GM23248 (cell line): ENCODE measurements around the gene LST1. TPM values are rescaled to one million over a fixed set of nuclear protein-coding genes. Genes with fewer than 3 reads are reported as not detected.
"Not testable (repeated sequence)": the region's sequence is repeated elsewhere in the genome, so short reads cannot be mapped to it uniquely, and the experiment has no call there.

Experiments used
- DNase-seq: peaks from one replicate; pipeline ENCODE4 v3.0.0-alpha.2; 2015
- H2AFZ ChIP-seq: fragments of 200-600 bp; sonication (generic); 2 replicates; pipeline ENCODE4 v1.6.1; 2016; ENCODE audit warnings: antibody characterized with exemption
- H3F3A ChIP-seq: fragments of 200-600 bp; sonication (generic); 2 replicates; pipeline ENCODE4 v1.6.1; 2016; ENCODE audit warnings: mild to moderate bottlenecking, antibody characterized with exemption, mixed run types; ENCODE audit not compliant: insufficient read depth
- H3K27ac ChIP-seq: fragments of 200-600 bp; sonication (generic); 2 replicates; pipeline ENCODE4 v1.5.1; 2016; ENCODE audit warnings: mild to moderate bottlenecking
- H3K27me3 ChIP-seq: fragments of 200-600 bp; sonication (generic); replicated peaks from 2 replicates; pipeline ENCODE4 v1.6.1; 2016; ENCODE audit warnings: mild to moderate bottlenecking; ENCODE audit not compliant: insufficient read depth
- H3K36me3 ChIP-seq: fragments of 200-600 bp; sonication (generic); 2 replicates; pipeline ENCODE4 v1.6.1; 2016; ENCODE audit warnings: low read depth, mild to moderate bottlenecking
- H3K4me1 ChIP-seq: fragments of 200-600 bp; sonication (generic); 2 replicates; pipeline ENCODE4 v1.6.1; 2016; ENCODE audit warnings: mild to moderate bottlenecking; ENCODE audit not compliant: insufficient read depth
- H3K4me2 ChIP-seq: fragments of 200-600 bp; sonication (generic); one replicate; pipeline ENCODE4 v1.6.1; 2016; ENCODE audit warnings: mild to moderate bottlenecking; ENCODE audit not compliant: unreplicated experiment
- H3K4me3 ChIP-seq: fragments of 200-600 bp; sonication (generic); 2 replicates; pipeline ENCODE4 v1.5.1; 2016; ENCODE audit warnings: mild to moderate bottlenecking
- H3K79me2 ChIP-seq: fragments of 200-600 bp; sonication (generic); 2 replicates; pipeline ENCODE4 v1.6.1; 2016; ENCODE audit warnings: mild to moderate bottlenecking; ENCODE audit not compliant: insufficient read depth
- H3K9ac ChIP-seq: fragments of 200-600 bp; sonication (generic); 2 replicates; pipeline ENCODE4 v1.6.1; 2016; ENCODE audit warnings: mild to moderate bottlenecking
- H3K9me2 ChIP-seq: fragments of 200-600 bp; sonication (generic); 2 replicates; pipeline ENCODE4 v1.6.1; 2016; ENCODE audit warnings: mixed run types, mild to moderate bottlenecking, moderate library complexity; ENCODE audit not compliant: insufficient read depth
- H3K9me3 ChIP-seq: fragments of 200-600 bp; sonication (generic); one replicate; pipeline ENCODE4 v1.6.1; 2017; ENCODE audit warnings: low read depth
- H4K20me1 ChIP-seq: fragments of 200-600 bp; sonication (generic); 2 replicates; pipeline ENCODE4 v1.6.0; 2016; ENCODE audit not compliant: insufficient read depth
- EZH2 ChIP-seq: fragments of 200-600 bp; sonication (generic); IDR thresholded peaks from 2 replicates; pipeline ENCODE4 v1.6.1; 2018; ENCODE audit warnings: antibody characterized with exemption, mild to moderate bottlenecking; ENCODE audit not compliant: insufficient read depth, poor library complexity, severe bottlenecking
- EZH2phosphoT487 ChIP-seq: fragments of 200-600 bp; sonication (generic); IDR thresholded peaks from 2 replicates; pipeline ENCODE4 v1.6.1; 2018; ENCODE audit warnings: antibody characterized with exemption, moderate library complexity, mild to moderate bottlenecking, low read depth; ENCODE audit not compliant: insufficient read depth
- WGBS, 2 experiments: methylation state at CpG; one replicate each; pipeline ENCODE4 v1.1.6; 2015 to 2017; ENCODE audit warnings: low lambda C conversion rate in 2 of 2, low coverage in 1 of 2; ENCODE audit errors: missing lambda C conversion rate in 2 of 2; 5-methylcytosine and 5-hydroxymethylcytosine counted together
- in situ Hi-C: fragments of 300-500 bp; cut with MboI; formaldehyde crosslinking; loops from 2 replicates; pipeline ENCODE4 v1.15.0; 2020
- polyA plus RNA-seq: library from polyadenylated mRNA; unstranded; fragments of >200 nt; fragmentation: Nextera tagmentation; extraction: Ambion mirVana; gene quantifications from 2 replicates; pipeline ENCODE4 v1.2.1, GENCODE V29; 2016
- total RNA-seq: library from RNA; depleted of rRNA; stranded (reverse); fragments of >200 nt; shearing (Covaris generic); gene quantifications from 2 replicates; pipeline ENCODE4 v1.2.3, GENCODE V29; 2014

The LST1 gene
- total and polyA plus RNA-seq, 2 experiments from 2014 or later, result not detected

- Histone ChIP-seq H3K27ac (peak within 1 kb of the TSS; percentile 75), H3F3A (peaks cover 4% of the 10 kb centered on the region; the same call in 1 of the 2 replicates), H3K27me3 (no peaks in the 10 kb centered on the region), H3K36me3 (peaks cover 6% of the 10 kb centered on the region; the same call in 1 of the 2 replicates), H2AFZ (peak within 1 kb of the TSS; percentile 88), H3K9me2 (no peaks in the 10 kb centered on the region), H3K9ac (peak within 1 kb of the TSS; percentile 95), H3K4me3 (peak within 1 kb of the TSS; percentile 88), H3K4me1 (peaks cover 10% of the 10 kb centered on the region; the same call in 1 of the 2 replicates), H3K9me3 (no peaks in the 10 kb centered on the region), H4K20me1 (no peaks in the 10 kb centered on the region), H3K79me2 (peaks cover 57% of the 10 kb centered on the region), H3K4me2 (peak within 1 kb of the TSS; percentile 91)
- peak; percentile 92 for DNase-seq
- TF ChIP-seq EZH2, result no peak
- TF ChIP-seq EZH2phosphoT487, result no peak
- in situ Hi-C loops, result no loop called here
- WGBS, 2 experiments, result 5% methylated on average over 11 of the region's 11 CpGs
Observed at GRCh38 chr6:31546339-31546957, 39.6 kb upstream of the LST1 start, which contains the start of gene ATP6V1G2. TSS of gene ATP6V1G2 (minus strand) at chr6:31546608. CDS start at chr6:31546559, 49 bp downstream.

DNA sequence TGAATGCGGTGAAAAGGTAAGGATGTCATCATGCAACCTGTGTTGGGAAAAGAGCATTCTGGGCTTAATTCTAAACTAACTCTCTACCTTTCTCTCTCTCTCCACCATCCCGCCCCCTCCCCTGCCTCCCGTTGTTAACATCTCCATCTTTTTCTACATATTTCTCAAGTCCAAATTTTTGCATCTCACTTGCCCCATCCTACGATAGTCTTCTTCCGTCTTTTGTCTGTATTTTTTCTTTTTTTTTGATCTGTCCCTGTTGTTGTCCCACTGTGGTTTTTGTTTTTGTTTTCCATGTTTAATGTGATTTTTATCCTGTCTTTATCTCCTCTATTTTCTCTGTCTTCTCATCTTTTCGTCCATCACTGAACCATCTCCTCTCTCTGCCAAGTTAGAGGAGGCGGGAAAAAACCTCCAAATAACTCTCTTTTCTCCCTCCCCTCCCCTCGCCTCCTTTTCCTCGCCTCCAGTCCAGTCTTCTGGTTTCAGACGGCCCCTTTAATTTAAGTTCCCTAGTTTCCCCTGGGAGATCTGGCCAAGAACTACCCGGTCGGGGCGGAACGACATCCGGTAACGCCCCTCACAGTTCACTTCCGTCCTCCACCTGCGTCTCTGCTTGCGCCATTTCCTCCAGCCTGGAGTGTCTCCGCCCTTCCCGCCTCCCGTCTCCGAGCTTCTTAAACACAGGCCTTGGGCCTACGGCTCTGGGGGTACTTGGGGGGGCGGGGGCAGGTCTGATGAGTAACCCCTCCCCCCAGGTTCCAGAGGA, 38.9 kb upstream of the LST1 start, which contains the start of gene NFKBIL1:
Gene NFKBIL1, plus strand, starts transcription at position 651 of the 769 bp plus-strand sequence. Its CDS starts 87 bp downstream, at position 738.
- Histone ChIP-seq H3K4me3 (peak within 1 kb of the TSS; percentile 88), H2AFZ (peak within 1 kb of the TSS; percentile 88), H3K79me2 (peaks cover 58% of the 10 kb centered on the region), H3K4me1 (peaks cover 10% of the 10 kb centered on the region; the same call in 1 of the 2 replicates), H4K20me1 (no peaks in the 10 kb centered on the region), H3K27ac (peak within 1 kb of the TSS; percentile 75), H3K36me3 (peaks cover 6% of the 10 kb centered on the region; the same call in 1 of the 2 replicates), H3K9me3 (no peaks in the 10 kb centered on the region), H3K4me2 (peak within 1 kb of the TSS; percentile 91), H3K27me3 (no peaks in the 10 kb centered on the region), H3K9ac (peak within 1 kb of the TSS; percentile 95), H3K9me2 (no peaks in the 10 kb centered on the region), H3F3A (peaks cover 4% of the 10 kb centered on the region; the same call in 1 of the 2 replicates)
- 1 to 2% methylated on average over 25 of the region's 25 CpGs for WGBS, 2 experiments
- in situ Hi-C loops, result no loop called here
- TF ChIP-seq EZH2 (no peak), EZH2phosphoT487 (no peak)
- peak; percentile 99 for DNase-seq

GRCh38 chr6:31547727-31548543, 38.1 kb upstream of the LST1 start:
- Histone ChIP-seq H3K4me2 (peak overlapping the region; percentile 91), H4K20me1 (no peaks in the 10 kb centered on the region), H3K9ac (peak overlapping the region; percentile 95), H3K27me3 (no peaks in the 10 kb centered on the region), H3K79me2 (peaks cover 58% of the 10 kb centered on the region), H3K4me3 (peak overlapping the region; percentile 88), H3K4me1 (peaks cover 10% of the 10 kb centered on the region; the same call in 1 of the 2 replicates), H3F3A (peaks cover 4% of the 10 kb centered on the region; the same call in 1 of the 2 replicates), H2AFZ (peak overlapping the region; percentile 88), H3K9me3 (no peaks in the 10 kb centered on the region), H3K36me3 (peaks cover 9% of the 10 kb centered on the region; the same call in 1 of the 2 replicates), H3K9me2 (no peaks in the 10 kb centered on the region), H3K27ac (peak overlapping the region; percentile 75)
- DNase-seq, result no peak
- WGBS, 2 experiments, result 83 to 84% methylated on average over 23 to 24 of the region's 24 CpGs
- in situ Hi-C loops, result no loop called here
- no peak for TF ChIP-seq EZH2phosphoT487
- TF ChIP-seq EZH2, result no peak

DNA sequence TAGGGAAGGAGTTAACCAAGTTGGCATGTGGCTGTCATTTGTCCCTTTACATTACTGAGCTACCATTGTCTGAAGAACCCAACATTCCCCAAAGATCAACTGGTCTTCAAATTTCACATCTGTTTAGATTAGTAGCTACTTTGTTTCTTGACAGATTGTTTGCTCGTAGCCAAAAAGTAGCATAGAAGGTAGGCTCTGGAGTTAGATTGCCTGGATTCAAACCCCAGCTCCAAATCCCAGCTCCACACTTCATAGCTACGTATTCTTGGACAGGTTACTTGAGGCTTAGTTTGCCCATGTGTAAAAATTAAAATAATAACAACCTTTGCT, 37.6 kb upstream of the LST1 start:
- 96 to 98% methylated on average over 2 of the region's 2 CpGs for WGBS, 2 experiments
- in situ Hi-C loops, result no loop called here
- no peak for DNase-seq
- Histone ChIP-seq H3K9ac (peak overlapping the region; percentile 95; the same call in 1 of the 2 replicates), H2AFZ (no peak overlapping the region), H3K79me2 (peaks cover 58% of the 10 kb centered on the region), H3K9me2 (no peaks in the 10 kb centered on the region), H3F3A (peaks cover 4% of the 10 kb centered on the region; the same call in 1 of the 2 replicates), H3K4me2 (peak overlapping the region; percentile 91), H3K36me3 (peaks cover 15% of the 10 kb centered on the region; the same call in 1 of the 2 replicates), H3K4me3 (peak overlapping the region; percentile 88), H3K4me1 (peaks cover 10% of the 10 kb centered on the region; the same call in 1 of the 2 replicates), H4K20me1 (no peaks in the 10 kb centered on the region), H3K27ac (no peak overlapping the region), H3K9me3 (no peaks in the 10 kb centered on the region), H3K27me3 (no peaks in the 10 kb centered on the region)
- no peak for TF ChIP-seq EZH2
- TF ChIP-seq EZH2phosphoT487, result no peak

DNA sequence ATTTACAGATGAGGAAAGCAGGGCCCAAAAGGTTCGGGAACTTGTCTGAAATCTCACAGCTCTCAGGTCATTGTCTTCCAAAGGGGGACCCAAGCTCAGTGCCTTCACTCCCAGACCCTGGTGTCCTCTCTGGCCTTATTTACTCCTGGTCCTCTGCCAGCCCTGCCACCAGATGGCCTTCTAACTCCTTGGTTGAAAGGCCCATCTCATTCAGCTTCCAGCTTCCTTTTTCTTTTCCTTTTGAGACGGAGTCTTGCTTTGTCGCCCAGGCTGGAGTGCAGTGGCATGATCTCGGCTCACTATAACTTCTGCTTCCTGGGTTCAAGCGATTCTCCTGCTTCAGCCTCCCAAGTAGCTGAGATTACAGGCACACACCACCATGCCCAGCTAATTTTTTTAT, 34.7 kb upstream of the LST1 start:
- H3K9me2 ChIP-seq, in situ Hi-C loops, H3K27ac ChIP-seq, H3K9ac ChIP-seq, H3F3A ChIP-seq, H3K27me3 ChIP-seq, H2AFZ ChIP-seq, H3K9me3 ChIP-seq, H4K20me1 ChIP-seq, H3K4me2 ChIP-seq, H3K4me3 ChIP-seq: not testable (repeated sequence)
- peaks cover 71% of the 10 kb centered on the region for H3K79me2 ChIP-seq
- 70 to 73% methylated on average over 5 of the region's 5 CpGs for WGBS, 2 experiments
- H3K36me3 ChIP-seq, result peaks cover 28% of the 10 kb centered on the region
- DNase-seq, result peak; percentile 60
- peaks cover 10% of the 10 kb centered on the region; the same call in 1 of the 2 replicates for H3K4me1 ChIP-seq
